ENCODE measurements around the gene CHERP.
A peak's percentile ranks its signal among the peaks of the same experiment; 100 is the strongest.
"Not testable (repeated sequence)": the region's sequence is repeated elsewhere in the genome, so short reads cannot be mapped to it uniquely, and the experiment has no call there.

The CHERP gene

GRCh38 chr19:16518483-16519229 lies 23.6 kb downstream of the CHERP start:
- DNase-seq: no peak

GRCh38 chr19:16518061-16518460 lies 24.2 kb downstream of the CHERP start:
- no peak for DNase-seq

- no peak for DNase-seq
These were observed 25.2 kb downstream of the CHERP start for GRCh38 chr19:16516923-16517610.

GRCh38 chr19:16516381-16516780 lies 25.9 kb downstream of the CHERP start:
- DNase-seq: no peak

GRCh38 chr19:16514383-16515019 lies 27.7 kb downstream of the CHERP start:
- no peak for DNase-seq

DNA sequence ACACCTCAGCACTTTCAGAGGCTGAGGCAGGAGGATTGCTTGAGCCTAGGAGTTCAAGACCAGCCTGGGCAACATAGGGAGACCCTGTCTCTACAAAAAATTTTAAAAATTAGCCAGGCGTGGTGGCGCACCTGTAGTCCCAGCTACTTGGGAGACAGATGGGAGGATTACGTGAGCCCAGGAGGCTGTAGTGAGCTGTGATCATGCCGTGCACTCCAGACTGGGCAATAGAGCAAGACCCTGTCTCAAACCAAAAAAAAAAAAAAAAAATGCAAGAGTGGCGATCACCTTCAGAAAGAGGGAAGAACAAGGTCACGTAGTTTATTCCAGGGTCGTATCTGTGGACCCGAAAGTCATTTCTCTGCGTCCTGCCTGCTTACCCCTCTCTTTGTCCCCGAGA lies 29.6 kb downstream of the CHERP start:
- not testable (repeated sequence) for DNase-seq

GRCh38 chr19:16509141-16510061 lies 32.8 kb downstream of the CHERP start:
- no peak for DNase-seq

DNA sequence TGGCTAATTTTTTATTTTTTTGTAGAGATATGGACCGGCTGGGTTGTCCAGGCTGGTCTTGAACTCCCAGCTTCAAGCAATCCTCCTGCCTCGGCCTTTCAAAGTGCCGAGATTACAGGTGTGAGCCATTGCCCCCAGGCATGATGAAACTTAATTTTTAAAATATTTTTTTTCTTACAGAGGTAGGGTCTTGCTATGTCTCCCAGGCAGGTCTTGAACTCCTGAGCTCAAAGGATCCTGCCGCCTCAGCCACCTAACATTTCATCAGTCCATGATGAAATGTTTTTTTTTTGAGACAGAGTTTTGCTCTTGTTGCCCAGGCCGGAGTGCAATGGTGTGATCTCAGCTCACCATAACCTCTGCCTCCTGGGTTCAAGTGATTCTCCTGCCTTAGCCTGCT lies 33.7 kb downstream of the CHERP start:
- no peak for DNase-seq

GRCh38 chr19:16506961-16507360 lies 35.3 kb downstream of the CHERP start:
- DNase-seq: no peak

- DNase-seq: not testable (repeated sequence)
These were observed 36.1 kb downstream of the CHERP start for GRCh38 chr19:16506161-16506560.

- no peak for DNase-seq
These were observed 38.0 kb downstream of the CHERP start for GRCh38 chr19:16504271-16504670.

GRCh38 chr19:16497837-16498236 lies 44.4 kb downstream of the CHERP start:
- DNase-seq: no peak

GRCh38 chr19:16497042-16497441 lies 45.2 kb downstream of the CHERP start:
- DNase-seq: no peak

GRCh38 chr19:16496613-16496983 lies 45.6 kb downstream of the CHERP start:
- peak; percentile 48 for DNase-seq

- DNase-seq: peak; percentile 100
These were observed 46.1 kb downstream of the CHERP start, which contains the start of the genes C19orf44 and CALR3 for GRCh38 chr19:16495982-16496612. TSS of gene C19orf44 (plus strand) at chr19:16496394. CDS start at chr19:16500793, 4,399 bp downstream. TSS of gene CALR3 (minus strand) at chr19:16496167. CDS start at chr19:16496129, 38 bp downstream.

DNA sequence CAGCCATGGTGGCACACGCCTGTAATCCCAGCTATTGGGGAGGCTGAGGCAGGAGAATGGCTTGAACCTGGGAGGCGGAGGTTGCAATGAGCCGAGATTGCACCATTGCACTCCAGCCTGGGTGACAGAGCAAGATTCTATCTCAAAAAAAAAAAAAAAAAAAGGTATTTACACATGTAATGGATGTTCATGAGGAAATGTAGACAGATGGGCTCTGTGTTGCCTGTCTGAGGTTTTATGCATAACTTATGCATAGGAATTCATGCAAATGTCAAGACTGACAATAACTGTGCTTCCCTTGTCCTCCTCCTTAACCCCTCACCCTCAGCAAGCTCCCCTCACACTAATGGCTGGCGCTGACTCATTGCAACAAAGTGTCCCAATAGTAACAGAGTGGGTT lies 55.8 kb downstream of the CHERP start:
- not testable (repeated sequence) for DNase-seq

GRCh38 chr19:16482745-16483144 lies 59.5 kb downstream of the CHERP start:
- DNase-seq: no peak

- no peak for DNase-seq
These were observed 64.9 kb downstream of the CHERP start for GRCh38 chr19:16477311-16477710.

- DNase-seq: no peak
These were observed 65.8 kb downstream of the CHERP start for GRCh38 chr19:16476401-16476800.

DNA sequence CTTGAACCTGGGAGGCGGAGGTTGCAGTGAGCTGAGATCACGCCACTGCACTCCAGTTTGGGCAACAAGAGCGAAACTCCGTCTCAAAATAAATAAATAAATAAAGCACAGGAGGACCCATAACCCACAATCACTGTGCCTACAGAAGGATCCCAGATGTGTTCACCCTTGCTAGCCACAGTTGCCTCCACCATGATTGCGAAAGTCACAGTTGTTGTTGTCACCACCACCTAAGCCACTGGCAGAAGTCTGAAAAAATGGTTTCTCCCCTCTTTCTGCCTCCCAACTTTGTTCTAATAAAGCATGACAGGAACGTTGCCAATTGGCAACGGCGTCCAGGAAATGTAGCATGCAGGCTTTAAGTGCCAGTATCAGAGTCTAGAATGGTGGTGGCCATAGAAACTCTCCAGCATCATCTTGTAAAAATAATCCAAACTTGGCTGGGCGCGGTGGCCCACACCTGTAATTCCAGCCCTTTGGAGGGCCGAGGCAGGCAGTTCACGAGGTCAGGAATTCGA lies 68.3 kb downstream of the CHERP start:
- DNase-seq: no peak

DNA sequence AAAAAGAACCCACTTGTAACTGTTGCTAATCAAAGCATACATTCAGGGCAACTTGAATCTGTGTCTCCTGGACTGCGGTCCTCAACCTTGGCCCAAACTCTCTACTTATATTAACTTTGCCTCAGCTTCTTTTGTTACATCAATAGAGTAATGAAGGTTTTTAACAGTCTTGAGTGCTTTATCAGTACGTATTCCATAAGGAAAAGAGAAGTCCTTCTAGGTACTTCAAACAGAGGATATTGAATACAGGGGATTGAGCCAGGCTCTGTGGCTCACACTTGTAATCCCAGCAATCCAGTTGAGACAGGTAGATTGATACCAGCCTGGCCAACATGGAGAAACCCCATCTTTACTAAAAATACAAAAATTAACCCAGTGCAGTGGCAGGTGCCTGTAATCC lies 69.2 kb downstream of the CHERP start:
- DNase-seq: no peak

DNA sequence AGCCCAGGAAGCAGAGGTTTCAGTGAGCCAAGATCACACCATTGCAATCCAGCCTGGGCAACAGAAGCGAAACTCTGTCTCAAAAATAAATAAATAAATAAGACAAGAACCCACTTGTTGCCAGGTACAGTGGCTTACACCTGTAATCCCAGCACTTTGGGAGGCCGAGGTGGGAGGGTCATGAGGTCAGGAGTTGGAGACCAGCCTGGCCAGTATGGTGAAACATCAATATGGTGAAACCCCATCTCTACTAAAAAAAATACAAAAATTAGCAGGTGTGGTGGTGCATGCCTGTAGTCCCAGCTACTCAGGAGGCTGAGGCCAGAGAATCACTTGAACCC lies 69.7 kb downstream of the CHERP start:
- not testable (repeated sequence) for DNase-seq
